Measurements from ENCODE around the gene SPECC1.

DNA sequence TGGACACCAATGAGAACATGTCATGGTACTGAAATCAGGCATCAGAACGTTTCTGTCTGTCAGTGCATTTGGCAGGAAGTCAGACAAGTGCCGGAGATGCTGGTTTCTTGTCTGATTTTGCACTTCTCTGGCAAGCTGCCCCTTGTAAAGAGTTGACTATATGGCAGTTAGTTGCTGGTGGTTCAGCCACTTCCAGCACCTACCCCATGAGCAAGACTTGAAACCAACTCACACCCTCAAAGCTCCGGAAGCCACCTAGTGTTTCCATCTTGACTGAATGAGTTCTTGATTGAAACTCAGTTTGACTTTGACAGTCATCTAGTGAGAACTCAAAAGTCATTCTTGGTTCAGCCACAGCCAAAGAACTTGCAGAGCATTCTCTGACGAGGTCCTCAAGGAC is 225.1 kb downstream of the SPECC1 start:
- no peak for TF ChIP-seq ARNT (IDR thresholded peaks at IDR 0.05)
- no peak for TF ChIP-seq ZNF384 (IDR thresholded peaks at IDR 0.05)

Measured in HEK293T (cell line).